Keratinocyte (primary cell): ENCODE results near the gene SIX3. TPM values are rescaled to one million over a fixed set of nuclear protein-coding genes. Genes with fewer than 3 reads are reported as not detected.
A peak's percentile ranks its signal among the peaks of the same experiment; 100 is the strongest.

Source experiments
- DNase-seq: peaks from one replicate; pipeline ENCODE4 v3.0.0-alpha.2; 2011; ENCODE audit warnings: low read depth, missing footprints, low spot score
- FAIRE-seq: peaks from 2 replicates; lab custom pipeline; 2011; peaks lifted over from hg19 to GRCh38; lab: Jason Lieb, UNC
- H2AFZ ChIP-seq: 2 replicates; pipeline ENCODE4 v1.6.0; 2012; ENCODE audit warnings: low read length, control low read depth, inconsistent platforms; ENCODE audit not compliant: control insufficient read depth
- H3K27ac ChIP-seq: 2 replicates; pipeline ENCODE4 v1.5.1; 2011; ENCODE audit warnings: low read length; ENCODE audit not compliant: control insufficient read depth, insufficient read depth
- H3K27me3 ChIP-seq: 3 replicates; pipeline ENCODE4 v1.6.0; 2011; ENCODE audit warnings: low read length; ENCODE audit not compliant: control insufficient read depth, insufficient read depth; ENCODE audit errors: extremely low read depth
- H3K36me3 ChIP-seq, 2 experiments: 2 replicates in 1 of 2; 3 replicates in 1 of 2; pipeline ENCODE4 v1.5.1; 2011; ENCODE audit warnings: low read length in 2 of 2, mild to moderate bottlenecking in 1 of 2; ENCODE audit not compliant: control insufficient read depth in 2 of 2, insufficient read depth in 2 of 2; ENCODE audit errors: extremely low read depth in 1 of 2
- H3K4me1 ChIP-seq: 3 replicates; pipeline ENCODE4 v1.5.1; 2011; ENCODE audit warnings: low read length; ENCODE audit not compliant: control insufficient read depth, insufficient read depth; ENCODE audit errors: extremely low read depth
- H3K4me2 ChIP-seq: 3 replicates; pipeline ENCODE4 v1.6.0; 2011; ENCODE audit warnings: low read depth, low read length; ENCODE audit not compliant: control insufficient read depth, insufficient read depth; ENCODE audit errors: extremely low read depth
- H3K4me3 ChIP-seq, 3 experiments: fragments of 200-600 bp in 1 of 3; sonication (generic) in 1 of 3; 2 replicates in 2 of 3; 3 replicates in 1 of 3; pipeline ENCODE4 v1.5.1; 2011 to 2016; ENCODE audit warnings: low read length in 3 of 3, mild to moderate bottlenecking in 3 of 3, control low read depth in 2 of 3, inconsistent platforms in 1 of 3, low read depth in 1 of 3, mixed read lengths in 1 of 3, mixed run types in 1 of 3, moderate library complexity in 1 of 3; ENCODE audit not compliant: control insufficient read depth in 2 of 3, insufficient read depth in 2 of 3; ENCODE audit errors: extremely low read depth in 1 of 3
- H3K79me2 ChIP-seq: 2 replicates; pipeline ENCODE4 v1.6.0; 2012; ENCODE audit warnings: low read length; ENCODE audit not compliant: control insufficient read depth, insufficient read depth
- H3K9ac ChIP-seq: 3 replicates; pipeline ENCODE4 v1.6.0; 2011; ENCODE audit warnings: low read length; ENCODE audit not compliant: control insufficient read depth, insufficient read depth; ENCODE audit errors: extremely low read depth
- H3K9me1 ChIP-seq: 3 replicates; pipeline ENCODE4 v1.6.0; 2011; ENCODE audit warnings: low read length; ENCODE audit not compliant: control insufficient read depth, insufficient read depth; ENCODE audit errors: extremely low read depth
- H3K9me3 ChIP-seq: 2 replicates; pipeline ENCODE4 v1.5.1; 2012; ENCODE audit warnings: low read depth, low read length; ENCODE audit not compliant: control insufficient read depth
- H4K20me1 ChIP-seq: 3 replicates; pipeline ENCODE4 v1.6.0; 2011; ENCODE audit warnings: low read length; ENCODE audit not compliant: control insufficient read depth, insufficient read depth; ENCODE audit errors: extremely low read depth
- CTCF ChIP-seq, 3 experiments: IDR thresholded peaks in 1 of 3; conservative IDR thresholded peaks in 1 of 3; optimal IDR thresholded peaks in 1 of 3; 2 replicates in 2 of 3; 3 replicates in 1 of 3; pipeline versions ENCODE3 to v1.5.1; 2011; ENCODE audit warnings: low read length in 3 of 3, mild to moderate bottlenecking in 3 of 3, moderate library complexity in 2 of 3, control low read depth in 1 of 3, inconsistent platforms in 1 of 3; ENCODE audit not compliant: insufficient read depth in 2 of 3; ENCODE audit errors: extremely low read depth in 1 of 3
- EZH2 ChIP-seq: IDR thresholded peaks from one replicate; pipeline ENCODE4 v1.6.1; 2012; ENCODE audit warnings: inconsistent platforms, mild to moderate bottlenecking, low read length, moderate library complexity
- dilution Hi-C: fragments of 300-500 bp; cut with MboI; formaldehyde crosslinking; loops from one replicate; pipeline ENCODE4 v1.7.0; 2020; ENCODE audit warnings: low sequenced_read_pairs; ENCODE audit not compliant: extremely low pct_ligation_motif_present
- polyA plus RNA-seq, 5 experiments: library from polyadenylated mRNA; depleted of rRNA in 3 of 5; stranded (reverse) in 3 of 5; stranded (forward) in 1 of 5; unstranded in 1 of 5; fragments of >200 nt; gene quantifications; 1 replicate in 1 of 5; 2 replicates in 3 of 5; 3 replicates in 1 of 5; pipeline versions ENCODE4 v1.2.1 to v1.2.3, GENCODE V29; 2011 to 2012; ENCODE audit warnings: missing spikeins in 2 of 5, low read depth in 1 of 5, low replicate concordance in 1 of 5

SIX3 gene
- polyA plus RNA-seq, 1 donor (not counting 4 experiments of a cell fraction or from before 2014, with no cell fraction given), result not detected

- dilution Hi-C loops, result loop anchor here (25.0 kb wide), 1 partner anchor 486 kb away; no protein-coding TSS in a partner anchor
Observed at GRCh38 chr2:44972771-44973535, 31.5 kb downstream of the SIX3 start.

GRCh38 chr2:44974064-44974715 is 32.7 kb downstream of the SIX3 start:
- dilution Hi-C loops, result loop anchor here (25.0 kb wide), 1 partner anchor 487 kb away; no protein-coding TSS in a partner anchor
- peak; percentile 77 for FAIRE-seq
- Histone ChIP-seq H3K9me1 (no peaks in the 10 kb centered on the region), H4K20me1 (no peaks in the 10 kb centered on the region), H3K27ac (no peak overlapping the region), H3K4me1 (peaks cover 17% of the 10 kb centered on the region), H3K4me3 (no peak overlapping the region), H3K27me3 (peaks cover 5% of the 10 kb centered on the region), H3K4me2 (no peak overlapping the region), H2AFZ (no peak overlapping the region), H3K36me3 (no peaks in the 10 kb centered on the region), H3K9me3 (no peaks in the 10 kb centered on the region), H3K9ac (no peak overlapping the region), H3K79me2 (no peaks in the 10 kb centered on the region)
- peak; percentile 62 to 76 (median 71) for TF ChIP-seq CTCF (optimal IDR thresholded peaks at IDR 0.05 in 1 of 3, IDR thresholded peaks at IDR 0.05 in 1 of 3, conservative IDR thresholded peaks at IDR 0.05 in 1 of 3; ENCODE audit: extremely low read depth in 1 of 3, insufficient read depth in 2 of 3, low read length in 3 of 3)
- TF ChIP-seq EZH2, result no peak
- DNase-seq, result peak; percentile 57

More at GRCh38 chr2:44972771-44973535, 31.5 kb downstream of the SIX3 start:
- FAIRE-seq (no peak), DNase-seq (no peak)
- peaks cover 5% of the 10 kb centered on the region for H3K27me3 ChIP-seq
- H4K20me1 ChIP-seq, result no peaks in the 10 kb centered on the region
- peaks cover 17% of the 10 kb centered on the region for H3K4me1 ChIP-seq
- H2AFZ ChIP-seq, result no peak overlapping the region
- no peaks in the 10 kb centered on the region for H3K36me3 ChIP-seq
- TF ChIP-seq CTCF (optimal IDR thresholded peaks at IDR 0.05 in 1 of 3, IDR thresholded peaks at IDR 0.05 in 1 of 3, conservative IDR thresholded peaks at IDR 0.05 in 1 of 3; ENCODE audit: extremely low read depth in 1 of 3, insufficient read depth in 2 of 3, low read length in 3 of 3) (no peak), EZH2 (no peak)
- H3K9me1 ChIP-seq, result no peaks in the 10 kb centered on the region
- no peak overlapping the region for H3K9ac ChIP-seq
- no peaks in the 10 kb centered on the region for H3K9me3 ChIP-seq
- no peaks in the 10 kb centered on the region for H3K79me2 ChIP-seq
- H3K4me2 ChIP-seq, result no peak overlapping the region
- no peak overlapping the region for H3K27ac ChIP-seq
- H3K4me3 ChIP-seq, result no peak overlapping the region
